A549 (cell line): Measurements from ENCODE around the gene GRID1.

ENCODE experiments used
- CTCF ChIP-seq: fragments of >200 bp; sonication (Bioruptor Twin); formaldehyde crosslinking; IDR thresholded peaks from 3 replicates; pipeline ENCODE4 v1.5.1; 2016
- NPAS2 ChIP-seq: fragments of 250-450 bp; sonication (Bioruptor Pico); IDR thresholded peaks from 2 replicates; pipeline ENCODE4 v1.8.0; 2022; ENCODE audit warnings: mild to moderate bottlenecking, moderate library complexity, borderline replicate concordance
- PHF8 ChIP-seq: fragments of 200-600 bp; sonication (generic); IDR thresholded peaks from 2 replicates; pipeline ENCODE4 v1.6.1; 2016; ENCODE audit warnings: low read depth, mild to moderate bottlenecking, antibody characterized with exemption, moderate library complexity, borderline replicate concordance
- POLR2A ChIP-seq: IDR thresholded peaks from 2 replicates; pipeline ENCODE4 v1.6.1; 2012; ENCODE audit warnings: mild to moderate bottlenecking, low read length

DNA sequence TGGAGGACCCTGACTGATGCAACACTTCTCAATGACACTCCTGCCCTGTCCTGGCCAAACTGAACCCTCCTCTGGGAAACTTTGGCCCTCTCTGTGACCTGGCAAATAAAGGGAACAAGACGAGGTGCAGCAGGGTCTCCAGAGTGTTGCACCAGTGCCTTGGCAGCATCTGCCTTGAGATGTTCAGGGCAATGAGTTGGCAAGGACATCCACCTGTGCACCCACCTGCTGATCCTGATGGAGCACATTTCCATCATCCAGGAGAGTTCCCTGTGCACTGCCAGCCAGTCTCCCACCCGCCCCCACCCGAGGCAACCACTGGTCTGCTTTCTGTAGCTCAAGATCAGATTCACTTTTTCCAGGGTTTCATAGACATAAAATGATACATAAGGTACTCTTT, 407.4 kb downstream of the GRID1 start:
- TF ChIP-seq PHF8 (no peak), CTCF (no peak), POLR2A (no peak), NPAS2 (CRISPR knock-in tag) (no peak)
